GM19043 (cell line): ENCODE data around the gene PLCG2.

Source experiments
- ATAC-seq: cut with Tn5 transposase; IDR thresholded peaks from one replicate; pipeline ENCODE4 v1.9.1; 2021; ENCODE audit warnings: low read depth; ENCODE audit not compliant: unreplicated experiment

PLCG2 gene

DNA sequence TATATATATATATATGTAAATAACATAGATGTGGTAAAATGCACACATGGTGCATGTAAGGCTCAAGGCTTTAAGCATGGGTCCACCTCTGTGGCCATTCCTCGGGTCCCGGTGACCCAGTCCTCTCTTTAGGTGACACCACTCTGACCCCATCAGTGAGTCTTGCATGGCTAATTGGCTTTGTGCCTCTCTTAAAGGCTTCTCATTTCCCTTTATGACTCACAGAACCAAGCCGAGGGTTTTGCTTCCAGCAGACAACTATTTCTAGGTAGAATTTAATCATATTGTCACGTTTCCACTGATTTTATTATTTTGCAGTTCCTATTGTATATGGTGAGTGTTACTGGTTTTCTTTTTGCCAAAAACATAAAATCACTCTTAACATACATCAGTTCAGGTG lies 59.7 kb downstream of the PLCG2 start:
- no peak for ATAC-seq

DNA sequence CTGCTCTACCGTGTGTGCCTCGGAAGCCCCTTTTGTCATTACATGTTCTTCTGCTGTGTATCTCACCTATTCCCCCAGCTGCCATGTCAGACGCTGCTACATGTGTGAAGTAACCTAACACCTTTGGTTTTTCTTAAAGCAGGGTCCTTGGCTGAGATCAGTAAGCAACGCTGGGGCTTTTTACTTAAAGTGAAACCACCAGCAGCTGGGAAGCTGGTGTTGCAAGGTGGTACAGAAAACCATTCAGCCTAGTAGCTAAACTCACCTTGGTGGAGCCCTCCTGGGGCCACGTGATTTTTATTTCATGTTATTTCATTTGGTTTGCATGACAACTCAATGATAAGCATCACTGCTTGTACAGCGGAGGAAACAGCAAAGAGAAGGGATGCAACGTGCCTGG lies 62.6 kb downstream of the PLCG2 start:
- peak; percentile 55 for ATAC-seq

- no peak for ATAC-seq
Observed at GRCh38 chr16:81842564-81843242, 63.6 kb downstream of the PLCG2 start.

DNA sequence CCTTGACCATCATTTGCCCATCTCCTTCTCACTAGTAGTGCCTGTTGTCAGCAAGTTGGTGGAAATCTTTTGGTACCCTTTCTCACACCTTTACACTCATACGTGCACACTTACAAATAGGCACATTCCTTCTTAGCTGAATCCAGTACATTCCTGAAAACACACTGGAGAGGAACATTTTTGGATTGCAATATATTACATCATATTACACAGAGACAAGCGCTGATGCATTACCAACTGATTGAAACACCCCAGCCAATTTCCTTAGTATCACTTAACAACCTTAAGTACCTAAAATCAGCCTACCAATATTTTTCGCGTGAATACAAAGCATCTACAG lies 64.1 kb downstream of the PLCG2 start:
- no peak for ATAC-seq

GRCh38 chr16:81843683-81844082 lies 64.6 kb downstream of the PLCG2 start:
- ATAC-seq = no peak

- ATAC-seq = no peak
Observed at GRCh38 chr16:81846105-81846504, 67.0 kb downstream of the PLCG2 start.

DNA sequence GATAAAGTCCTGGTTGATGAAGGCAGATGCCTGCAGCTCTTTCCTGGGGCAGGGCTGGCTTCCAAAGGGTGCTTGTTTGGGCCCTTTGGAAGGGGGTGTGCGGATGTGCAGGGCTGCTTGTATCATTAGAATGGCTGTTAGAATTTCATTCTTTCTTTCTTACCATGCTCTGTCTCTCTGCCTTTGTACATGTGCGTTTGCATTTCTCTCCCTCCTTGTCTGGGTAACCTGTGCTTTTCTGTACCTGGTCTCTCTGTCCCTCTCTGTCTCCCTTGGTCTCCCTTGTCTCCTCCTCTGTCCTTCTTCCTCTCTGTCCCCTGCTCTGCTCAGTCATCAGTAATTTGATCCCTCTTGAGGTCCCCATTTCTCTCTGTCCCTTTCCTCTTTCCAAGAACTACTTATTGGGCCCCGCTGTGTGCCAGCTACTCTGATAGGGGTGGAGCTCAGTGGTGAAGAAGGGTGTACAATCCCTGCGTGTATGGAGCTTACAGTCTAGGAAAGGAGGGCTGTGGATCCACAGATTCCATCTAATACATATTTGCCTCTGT lies 69.3 kb downstream of the PLCG2 start:
- ATAC-seq = no peak

- ATAC-seq = no peak
Observed at GRCh38 chr16:81850197-81850944, 71.3 kb downstream of the PLCG2 start.

- ATAC-seq = no peak
Observed at GRCh38 chr16:81852347-81852746, 73.3 kb downstream of the PLCG2 start.

DNA sequence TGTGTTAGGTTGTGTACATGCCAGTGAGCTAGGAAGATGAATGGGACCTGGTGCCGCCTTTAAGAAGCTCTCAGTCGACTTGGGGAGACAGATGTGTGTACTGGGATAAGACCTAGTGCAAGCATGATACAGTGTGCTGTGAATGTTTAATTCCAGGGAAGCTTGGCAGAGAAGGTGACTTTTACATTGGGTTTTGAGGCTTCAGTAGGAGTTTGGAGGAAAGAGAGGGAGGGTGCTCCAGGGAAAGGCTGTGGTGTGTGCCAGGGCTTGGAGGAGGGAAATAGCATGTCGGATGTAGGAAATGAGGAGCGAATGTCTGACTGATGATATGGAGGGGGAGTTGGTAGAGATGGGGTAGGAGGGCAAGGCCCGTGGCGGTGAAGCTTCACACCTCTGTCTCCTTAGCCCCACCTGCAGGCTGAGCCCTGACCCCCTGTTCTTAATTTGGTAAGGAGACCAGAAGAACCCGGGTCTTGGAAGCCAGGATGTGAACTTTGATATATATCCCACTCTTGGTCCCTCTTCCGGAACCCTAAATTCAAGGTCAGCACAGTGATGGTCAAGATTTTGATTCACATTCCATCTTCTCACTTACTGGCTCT lies 76.6 kb downstream of the PLCG2 start:
- ATAC-seq = no peak

DNA sequence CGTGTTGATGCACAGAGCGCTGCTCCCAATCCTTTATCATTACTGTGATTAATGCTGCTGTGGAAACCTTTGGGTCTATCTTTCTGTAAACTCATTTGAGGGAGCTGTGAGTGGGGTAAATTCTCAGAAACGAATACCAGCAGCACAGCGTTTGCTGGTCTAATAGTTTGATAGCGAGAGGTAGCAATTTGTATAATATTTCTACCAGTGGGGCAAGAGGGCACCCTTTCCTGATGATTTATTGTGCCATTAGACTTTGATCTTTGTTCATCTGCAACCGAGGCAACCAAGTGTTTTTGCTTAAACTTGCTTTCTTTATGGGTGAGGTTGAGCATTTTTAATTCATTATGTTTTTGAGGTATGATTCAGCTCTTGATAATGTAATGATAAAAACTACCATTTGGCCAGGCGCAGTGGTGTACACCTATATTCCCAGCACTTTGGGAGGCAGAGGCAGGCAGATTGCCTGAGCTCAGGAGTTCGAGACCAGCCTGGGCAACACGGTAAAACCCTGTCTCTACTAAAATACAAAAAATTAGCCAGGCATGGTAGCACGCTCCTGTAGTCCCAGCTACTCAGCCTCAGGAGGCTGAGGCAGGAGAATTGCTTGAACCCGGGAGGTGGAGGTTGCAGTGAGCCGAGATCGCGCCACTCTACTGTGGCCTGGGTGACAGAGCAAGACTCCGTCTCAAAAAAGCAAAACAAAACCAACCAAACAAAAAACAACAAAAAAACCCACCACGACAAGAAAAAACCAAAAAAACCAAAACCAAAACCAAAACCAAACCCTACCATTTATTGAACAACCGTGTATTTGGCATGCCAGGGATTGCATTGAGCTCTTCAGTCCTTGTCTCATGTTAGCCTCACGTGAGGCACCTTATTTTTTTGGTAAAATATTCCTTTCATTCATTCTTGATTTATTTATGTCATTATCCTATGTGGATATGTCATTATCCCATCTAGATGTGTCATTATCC lies 81.5 kb downstream of the PLCG2 start:
- ATAC-seq = no peak

DNA sequence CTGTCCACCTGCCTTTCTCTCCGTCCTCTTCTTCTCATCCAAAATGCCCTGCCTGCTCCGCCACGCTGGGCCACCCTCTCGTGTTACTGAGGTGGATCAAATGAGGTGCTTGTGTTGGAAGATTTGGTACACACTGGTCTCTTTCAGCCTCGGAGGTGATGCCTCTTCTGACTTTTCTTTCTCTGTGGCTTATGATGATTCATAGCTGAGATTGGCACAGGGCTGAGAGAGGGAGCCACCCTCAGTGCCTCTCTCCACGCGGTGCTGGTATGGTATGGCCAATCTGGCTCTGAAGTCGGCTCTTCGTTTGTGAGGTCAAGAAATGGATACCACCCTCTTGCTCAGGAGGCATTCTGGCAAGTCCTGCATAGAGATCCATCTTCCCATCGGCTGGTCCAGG lies 82.4 kb downstream of the PLCG2 start:
- no peak for ATAC-seq

DNA sequence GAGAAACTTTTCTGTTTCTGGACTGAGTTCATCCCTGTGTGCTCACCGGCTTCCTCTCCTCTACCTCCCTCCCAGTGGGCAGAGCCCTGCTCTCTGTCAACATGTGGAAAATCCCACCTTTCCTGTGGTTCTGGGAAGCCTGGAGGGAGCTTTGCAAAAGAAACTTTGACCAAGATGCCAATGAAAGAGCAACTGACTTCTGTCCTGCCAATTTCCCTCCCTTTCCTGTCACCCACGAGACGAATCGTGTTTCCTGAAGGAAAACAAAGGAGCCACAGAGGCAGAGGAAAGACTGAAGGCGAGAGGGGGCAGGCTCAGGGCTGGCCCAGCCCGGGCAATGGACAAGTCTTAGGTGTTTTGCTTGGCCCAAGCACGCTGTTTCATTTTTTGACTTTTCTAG lies 82.8 kb downstream of the PLCG2 start:
- no peak for ATAC-seq

GRCh38 chr16:81863630-81864352 lies 84.7 kb downstream of the PLCG2 start:
- ATAC-seq = peak; percentile 56

DNA sequence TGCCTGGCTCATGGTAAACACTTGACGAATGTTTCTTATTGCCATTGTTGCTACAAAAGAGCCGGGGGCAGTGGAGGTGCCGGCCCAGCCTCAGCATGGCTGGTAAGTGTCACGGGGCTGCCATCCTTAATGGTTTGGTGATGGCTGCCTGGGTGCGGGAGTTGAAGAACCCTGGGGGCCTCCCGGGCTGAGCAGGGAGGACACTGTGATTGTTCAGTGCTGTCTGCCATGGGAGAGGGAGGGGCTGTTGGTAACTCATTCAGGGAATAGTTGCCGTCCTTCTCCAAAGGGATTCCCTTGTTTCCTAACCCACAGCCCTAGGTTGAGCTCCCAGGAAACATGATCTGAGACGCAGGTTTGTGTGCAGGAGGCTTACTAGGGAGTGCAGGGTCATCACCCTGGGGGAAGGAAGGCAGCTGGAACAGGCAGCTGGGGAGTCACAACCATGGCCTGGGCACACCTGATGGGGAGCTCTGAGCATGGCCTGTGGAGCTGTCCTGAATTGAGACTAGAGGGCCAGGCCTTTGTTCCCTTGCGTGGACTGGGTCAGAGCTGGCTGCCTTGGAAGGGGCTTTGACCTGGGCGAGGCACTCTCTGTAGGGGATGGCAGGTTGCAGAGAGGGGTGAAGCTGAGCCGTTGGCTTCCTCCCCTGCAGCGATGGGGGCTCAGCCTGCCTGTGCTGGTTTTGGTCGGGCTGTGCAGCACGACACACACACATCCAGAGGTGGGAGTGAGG lies 85.7 kb downstream of the PLCG2 start:
- no peak for ATAC-seq

DNA sequence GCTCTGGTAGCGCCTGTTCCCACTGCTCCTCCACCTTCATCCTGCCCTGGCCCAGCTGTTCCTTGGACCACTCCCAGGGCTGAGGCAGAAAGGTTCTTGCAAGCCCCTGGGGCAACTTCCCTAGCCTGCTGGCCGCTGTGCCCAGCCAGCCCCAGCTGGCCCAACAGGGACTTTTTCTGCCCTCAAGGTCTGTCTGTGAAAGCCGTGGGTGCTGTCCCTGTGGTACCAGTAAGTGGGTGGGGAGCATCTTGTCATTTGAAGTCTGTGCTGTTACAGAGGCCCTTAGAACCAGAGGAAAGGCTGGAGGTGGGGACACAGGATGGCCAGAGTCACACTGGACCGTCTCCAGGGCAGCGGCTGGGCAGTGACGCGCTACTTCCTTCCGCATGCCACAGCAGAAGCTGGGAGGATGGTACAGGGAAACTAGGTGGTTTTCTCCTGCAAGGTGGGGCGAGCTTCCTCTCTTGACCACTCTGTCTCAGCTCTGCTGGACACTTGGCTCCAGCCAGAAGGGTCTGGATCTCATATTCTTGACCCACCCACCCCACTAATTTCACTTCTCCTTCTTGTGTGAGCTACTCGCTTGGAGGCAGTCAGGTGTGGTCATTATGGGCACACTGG lies 87.8 kb downstream of the PLCG2 start:
- no peak for ATAC-seq

- ATAC-seq = no peak
Observed at GRCh38 chr16:81868057-81868748, 89.1 kb downstream of the PLCG2 start.

DNA sequence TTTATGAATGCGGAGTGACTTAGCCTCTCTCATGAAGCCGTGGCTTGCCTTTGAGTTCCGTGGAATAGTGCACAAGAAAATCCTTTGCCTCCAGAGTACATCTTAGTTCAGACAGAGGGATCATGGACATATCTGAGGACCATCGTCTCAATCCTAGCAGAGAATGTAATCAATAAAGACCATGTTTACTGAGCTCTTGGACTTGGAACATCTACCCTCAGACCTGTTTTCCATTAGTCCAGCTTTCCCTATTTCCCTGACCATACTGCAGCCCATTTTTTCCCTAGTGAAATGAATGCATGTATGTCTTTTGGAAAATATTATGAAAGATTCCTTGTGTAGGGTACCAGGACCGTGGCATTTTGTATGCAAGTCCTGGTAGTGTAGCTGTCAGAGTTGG lies 90.2 kb downstream of the PLCG2 start:
- no peak for ATAC-seq
